ENCODE data around the gene OCA2. TPM values are rescaled to one million over a fixed set of nuclear protein-coding genes. Genes with fewer than 3 reads are reported as not detected.

OCA2 gene
- total RNA-seq, 1 donor from 2014 or later = 1.2 TPM

GRCh38 chr15:27816790-27817189 lies 282.3 kb downstream of the OCA2 start:
- peaks cover 16% of the 10 kb centered on the region for H3K9me3 Mint-ChIP-seq (ENCODE audit: unreplicated experiment)
- H3K36me3 Mint-ChIP-seq (ENCODE audit: unreplicated experiment) = no peaks in the 10 kb centered on the region
- DNase-seq (ENCODE audit: extremely low spot score, unreplicated experiment) = no peak
- H3K4me1 Mint-ChIP-seq (ENCODE audit: unreplicated experiment) = peaks cover 10% of the 10 kb centered on the region
- no peak overlapping the region for H3K4me3 Mint-ChIP-seq (ENCODE audit: unreplicated experiment)
- H3K27ac Mint-ChIP-seq (ENCODE audit: unreplicated experiment) = no peak overlapping the region
- no peak for TF ChIP-seq CTCF (IDR thresholded peaks at IDR 0.05)
- H3K27me3 Mint-ChIP-seq (ENCODE audit: unreplicated experiment) = no peaks in the 10 kb centered on the region

DNA sequence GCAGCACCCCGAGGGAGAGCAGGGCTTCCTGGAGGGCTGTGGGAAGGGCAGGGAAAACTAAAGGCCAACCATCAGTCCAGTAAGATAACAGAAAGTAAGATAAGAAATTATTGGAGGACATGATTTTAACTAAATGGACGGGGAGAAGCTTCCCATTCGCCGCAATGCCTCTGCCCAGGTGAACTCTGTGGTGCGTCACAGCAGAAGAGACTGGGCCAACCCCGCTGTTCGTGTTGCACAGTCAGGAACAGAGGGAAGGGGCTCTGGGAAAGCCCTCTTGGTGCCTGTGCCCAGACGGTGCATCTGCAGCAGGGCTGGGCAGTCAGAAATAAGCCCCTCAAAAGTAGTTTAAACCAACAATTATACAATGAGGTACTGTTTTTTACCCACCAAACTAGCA lies 284.1 kb downstream of the OCA2 start:
- TF ChIP-seq CTCF (IDR thresholded peaks at IDR 0.05) = no peak
- no peak overlapping the region for H3K27ac Mint-ChIP-seq (ENCODE audit: unreplicated experiment)
- H3K27me3 Mint-ChIP-seq (ENCODE audit: unreplicated experiment) = no peaks in the 10 kb centered on the region
- DNase-seq (ENCODE audit: extremely low spot score, unreplicated experiment) = no peak
- peaks cover 5% of the 10 kb centered on the region for H3K4me1 Mint-ChIP-seq (ENCODE audit: unreplicated experiment)
- H3K36me3 Mint-ChIP-seq (ENCODE audit: unreplicated experiment) = no peaks in the 10 kb centered on the region
- no peak overlapping the region for H3K4me3 Mint-ChIP-seq (ENCODE audit: unreplicated experiment)
- peaks cover 16% of the 10 kb centered on the region for H3K9me3 Mint-ChIP-seq (ENCODE audit: unreplicated experiment)

- Mint-ChIP-seq H3K9me3 (ENCODE audit: unreplicated experiment) (peaks cover 16% of the 10 kb centered on the region), H3K4me3 (ENCODE audit: unreplicated experiment) (no peak overlapping the region), H3K36me3 (ENCODE audit: unreplicated experiment) (no peaks in the 10 kb centered on the region), H3K4me1 (ENCODE audit: unreplicated experiment) (no peaks in the 10 kb centered on the region), H3K27ac (ENCODE audit: unreplicated experiment) (no peak overlapping the region), H3K27me3 (ENCODE audit: unreplicated experiment) (no peaks in the 10 kb centered on the region)
- TF ChIP-seq CTCF (IDR thresholded peaks at IDR 0.05) = no peak
- DNase-seq (ENCODE audit: extremely low spot score, unreplicated experiment) = no peak
Observed at GRCh38 chr15:27813139-27813538, 286.0 kb downstream of the OCA2 start.

- TF ChIP-seq CTCF (IDR thresholded peaks at IDR 0.05) = no peak
- DNase-seq (ENCODE audit: extremely low spot score, unreplicated experiment) = no peak
- no peak overlapping the region for H3K27ac Mint-ChIP-seq (ENCODE audit: unreplicated experiment)
- H3K4me1 Mint-ChIP-seq (ENCODE audit: unreplicated experiment) = no peaks in the 10 kb centered on the region
- no peak overlapping the region for H3K4me3 Mint-ChIP-seq (ENCODE audit: unreplicated experiment)
- no peaks in the 10 kb centered on the region for H3K27me3 Mint-ChIP-seq (ENCODE audit: unreplicated experiment)
- peaks cover 3% of the 10 kb centered on the region for H3K9me3 Mint-ChIP-seq (ENCODE audit: unreplicated experiment)
- no peaks in the 10 kb centered on the region for H3K36me3 Mint-ChIP-seq (ENCODE audit: unreplicated experiment)
Observed at GRCh38 chr15:27808182-27808581, 290.9 kb downstream of the OCA2 start.

DNA sequence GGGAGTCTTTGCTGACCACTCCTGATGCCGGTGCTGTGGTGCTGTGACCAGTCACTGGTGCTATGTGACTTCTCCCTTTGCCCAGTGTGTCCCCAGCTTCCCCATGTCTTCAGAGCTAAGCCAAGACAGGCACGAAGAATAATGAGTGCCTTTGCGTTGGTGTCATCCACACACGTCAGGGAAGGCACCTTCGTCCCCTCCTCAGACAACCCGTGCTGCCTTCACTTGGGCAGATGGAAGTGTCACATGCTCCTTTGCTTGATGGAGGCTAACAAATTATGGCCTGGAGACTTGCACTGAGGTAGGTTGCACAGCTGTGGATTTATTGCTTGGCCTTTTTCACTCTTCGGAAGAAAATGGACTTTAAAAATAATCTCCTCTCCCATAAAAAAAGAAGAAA lies 291.8 kb downstream of the OCA2 start:
- Mint-ChIP-seq H3K4me1 (ENCODE audit: unreplicated experiment) (no peaks in the 10 kb centered on the region), H3K4me3 (ENCODE audit: unreplicated experiment) (no peak overlapping the region)
- no peak for DNase-seq (ENCODE audit: extremely low spot score, unreplicated experiment)

More for the DNA sequence above, 291.8 kb downstream of the OCA2 start:
- Mint-ChIP-seq H3K27ac (ENCODE audit: unreplicated experiment) (no peak overlapping the region), H3K36me3 (ENCODE audit: unreplicated experiment) (no peaks in the 10 kb centered on the region), H3K27me3 (ENCODE audit: unreplicated experiment) (no peaks in the 10 kb centered on the region), H3K9me3 (ENCODE audit: unreplicated experiment) (peaks cover 4% of the 10 kb centered on the region)
- no peak for TF ChIP-seq CTCF (IDR thresholded peaks at IDR 0.05)
